GM23338 (cell line): ENCODE results near the gene FAM171A1. TPM values are rescaled to one million over a fixed set of nuclear protein-coding genes. Genes with fewer than 3 reads are reported as not detected.

Experiments
- ATAC-seq: fragments of 200-7000 bp; cut with Tn5 transposase; 3 replicates; pipeline ENCODE4 v1.9.1; 2020
- DNase-seq: peaks from one replicate; pipeline ENCODE4 v3.0.0-alpha.2; 2015; ENCODE audit warnings: low spot score
- H2AFZ ChIP-seq: fragments of 200-600 bp; sonication (generic); 2 replicates; pipeline ENCODE4 v1.8.0; 2016; ENCODE audit warnings: antibody characterized with exemption, mild to moderate bottlenecking, moderate library complexity
- H3F3A ChIP-seq: fragments of 200-600 bp; sonication (generic); replicated peaks from 2 replicates; pipeline ENCODE4 v1.8.0; 2017; ENCODE audit warnings: antibody characterized with exemption, mixed run types, low read depth
- H3K27ac ChIP-seq: fragments of 200-600 bp; sonication (generic); 2 replicates; pipeline ENCODE4 v1.6.1; 2016; ENCODE audit warnings: low read depth
- H3K27me3 ChIP-seq: fragments of 200-600 bp; sonication (generic); 2 replicates; pipeline ENCODE4 v1.8.0; 2016; ENCODE audit warnings: mild to moderate bottlenecking, mixed run types, moderate library complexity; ENCODE audit not compliant: insufficient read depth
- H3K36me3 ChIP-seq: fragments of 200-600 bp; sonication (generic); 2 replicates; pipeline ENCODE4 v1.8.0; 2016; ENCODE audit warnings: mild to moderate bottlenecking; ENCODE audit not compliant: insufficient read depth
- H3K4me1 ChIP-seq: fragments of 200-600 bp; sonication (generic); 2 replicates; pipeline ENCODE4 v1.8.0; 2016; ENCODE audit warnings: mild to moderate bottlenecking, moderate library complexity; ENCODE audit not compliant: insufficient read depth
- H3K4me2 ChIP-seq: fragments of 200-600 bp; sonication (generic); 2 replicates; pipeline ENCODE4 v1.7.1; 2017; ENCODE audit warnings: mixed run types
- H3K4me3 ChIP-seq: fragments of 200-600 bp; sonication (generic); 2 replicates; pipeline ENCODE4 v1.6.1; 2016; ENCODE audit warnings: mixed run types
- H3K79me2 ChIP-seq: fragments of 200-600 bp; sonication (generic); replicated peaks from 2 replicates; pipeline ENCODE4 v1.8.0; 2017; ENCODE audit warnings: mild to moderate bottlenecking; ENCODE audit not compliant: insufficient read depth
- H3K9me2 ChIP-seq: fragments of 200-600 bp; sonication (generic); 2 replicates; pipeline ENCODE4 v1.8.0; 2017; ENCODE audit not compliant: insufficient read depth
- H4K20me1 ChIP-seq: fragments of 200-600 bp; sonication (generic); replicated peaks from 2 replicates; pipeline ENCODE4 v1.8.0; 2017; ENCODE audit warnings: mild to moderate bottlenecking; ENCODE audit not compliant: insufficient read depth
- H3K27ac Mint-ChIP-seq: 2 replicates; pipeline ENCODE4 v1.8.0; 2020; ENCODE audit warnings: inconsistent platforms, mild to moderate bottlenecking, moderate library complexity, mixed read lengths
- H3K27me3 Mint-ChIP-seq: 3 replicates; pipeline ENCODE4 v1.8.0; 2022; ENCODE audit warnings: low read depth, mild to moderate bottlenecking, moderate library complexity, mixed read lengths, inconsistent platforms; ENCODE audit not compliant: insufficient read depth, poor library complexity
- H3K36me3 Mint-ChIP-seq: 3 replicates; pipeline ENCODE4 v1.8.0; 2021; ENCODE audit warnings: low read depth, mild to moderate bottlenecking, inconsistent platforms, moderate library complexity, mixed read lengths
- H3K4me1 Mint-ChIP-seq: 3 replicates; pipeline ENCODE4 v1.8.0; 2020; ENCODE audit warnings: mild to moderate bottlenecking, inconsistent platforms, mixed read lengths
- H3K4me3 Mint-ChIP-seq: 3 replicates; pipeline ENCODE4 v1.8.0; 2021; ENCODE audit warnings: moderate library complexity, mild to moderate bottlenecking, inconsistent platforms, mixed read lengths
- H3K9me3 Mint-ChIP-seq: 3 replicates; pipeline ENCODE4 v1.8.0; 2020; ENCODE audit warnings: moderate library complexity, mild to moderate bottlenecking, inconsistent platforms, mixed read lengths
- CREB1 ChIP-seq: fragments of 250-450 bp; sonication (Bioruptor Pico); IDR thresholded peaks from 2 replicates; pipeline ENCODE4 v1.5.0; 2020; ENCODE audit warnings: low read depth, mild to moderate bottlenecking, moderate library complexity
- CTCF ChIP-seq, 2 experiments: fragments of 200-600 bp in 1 of 2; sonication (generic) in 1 of 2; conservative IDR thresholded peaks; 2 replicates each; pipeline versions ENCODE4 v1.5.1 to v1.6.1; 2016 to 2017; ENCODE audit warnings: antibody characterized with exemption in 2 of 2, low read depth in 2 of 2, mild to moderate bottlenecking in 2 of 2, moderate library complexity in 1 of 2
- ETS1 ChIP-seq: IDR thresholded peaks from 2 replicates; pipeline ENCODE4 v1.6.1; 2016; ENCODE audit warnings: antibody characterized with exemption
- EZH2 ChIP-seq: fragments of 200-600 bp; sonication (generic); IDR thresholded peaks from one replicate; pipeline ENCODE4 v1.8.0; 2017; ENCODE audit warnings: antibody characterized with exemption, mild to moderate bottlenecking, low read depth; ENCODE audit not compliant: unreplicated experiment
- EZH2phosphoT487 ChIP-seq: fragments of 200-600 bp; sonication (generic); IDR thresholded peaks from one replicate; pipeline ENCODE4 v1.8.1; 2018; ENCODE audit warnings: antibody characterized with exemption; ENCODE audit not compliant: unreplicated experiment
- JUNB ChIP-seq: IDR thresholded peaks from one replicate; pipeline ENCODE4 v1.6.1; 2016; ENCODE audit warnings: antibody characterized with exemption; ENCODE audit not compliant: unreplicated experiment
- NANOG ChIP-seq: IDR thresholded peaks from 2 replicates; pipeline ENCODE4 v1.6.1; 2016; ENCODE audit warnings: antibody characterized with exemption, borderline replicate concordance
- POLR2AphosphoS5 ChIP-seq: IDR thresholded peaks from 2 replicates; pipeline ENCODE4 v1.6.1; 2016; ENCODE audit warnings: antibody characterized with exemption, low read depth
- REST ChIP-seq: IDR thresholded peaks from one replicate; pipeline ENCODE4 v1.6.1; 2018; ENCODE audit warnings: antibody characterized with exemption; ENCODE audit not compliant: unreplicated experiment
- STAT1 ChIP-seq: IDR thresholded peaks from one replicate; pipeline ENCODE4 v1.6.1; 2016; ENCODE audit warnings: antibody characterized with exemption; ENCODE audit not compliant: unreplicated experiment
- ZNF114 ChIP-seq: fragments of 250-450 bp; sonication (Bioruptor Pico); IDR thresholded peaks from 2 replicates; pipeline ENCODE4 v1.5.0; 2020; ENCODE audit warnings: mild to moderate bottlenecking, moderate library complexity
- ZNF331 ChIP-seq: fragments of 250-450 bp; sonication (Bioruptor Pico); IDR thresholded peaks from 2 replicates; pipeline ENCODE4 v1.5.0; 2020; ENCODE audit warnings: low read depth, mild to moderate bottlenecking, moderate library complexity
- polyA plus RNA-seq: library from polyadenylated mRNA; unstranded; fragments of >200 nt; fragmentation: Nextera tagmentation; extraction: Ambion mirVana; gene quantifications from 2 replicates; pipeline ENCODE4 v1.2.1, GENCODE V29; 2016
- total RNA-seq: library from RNA; depleted of rRNA; stranded (reverse); fragments of >200 nt; shearing (Covaris generic); gene quantifications from 2 replicates; pipeline ENCODE4 v1.2.3, GENCODE V29; 2014

The FAM171A1 gene
- total and polyA plus RNA-seq, 2 experiments from 2014 or later: 11.3 to 32.2 TPM

- Histone ChIP-seq H2AFZ (no peak overlapping the region; the same call in 1 of the 2 replicates), H4K20me1 (no peaks in the 10 kb centered on the region), H3K79me2 (no peaks in the 10 kb centered on the region), H3K4me2 (no peak overlapping the region), H3K4me1 (no peaks in the 10 kb centered on the region), H3K27me3 (no peaks in the 10 kb centered on the region), H3K27ac (no peak overlapping the region), H3F3A (no peaks in the 10 kb centered on the region), H3K9me2 (0 out of 2 replicates have a peak, but pooled peaks cover 4% of the 10 kb centered on the region), H3K36me3 (no peaks in the 10 kb centered on the region), H3K4me3 (no peak overlapping the region)
- ATAC-seq (no peak), DNase-seq (no peak)
- no peaks in the 10 kb centered on the region for H3K27me3 Mint-ChIP-seq
- no peaks in the 10 kb centered on the region; the same call in 2 of the 3 replicates for H3K9me3 Mint-ChIP-seq
- no peak overlapping the region for H3K27ac Mint-ChIP-seq
- no peak overlapping the region for H3K4me3 Mint-ChIP-seq
- H3K36me3 Mint-ChIP-seq: no peaks in the 10 kb centered on the region
- peaks cover 6% of the 10 kb centered on the region for H3K4me1 Mint-ChIP-seq
- TF ChIP-seq JUNB (no peak), STAT1 (no peak), CREB1 (CRISPR knock-in tag) (no peak), CTCF (conservative IDR thresholded peaks at IDR 0.05; ENCODE audit: low read depth in 2 of 2) (no peak), EZH2phosphoT487 (no peak), POLR2AphosphoS5 (no peak), ETS1 (no peak), ZNF331 (CRISPR knock-in tag) (no peak), NANOG (no peak)
Observed at GRCh38 chr10:15180736-15181135, 190.4 kb downstream of the FAM171A1 start.

GRCh38 chr10:15176269-15176668 is 194.8 kb downstream of the FAM171A1 start:
- no peak overlapping the region for H3K27ac ChIP-seq
- no peak overlapping the region for H3K27ac Mint-ChIP-seq
- TF ChIP-seq POLR2AphosphoS5: no peak
- TF ChIP-seq EZH2phosphoT487: no peak
- no peak for TF ChIP-seq CREB1 (CRISPR knock-in tag)
- no peak for TF ChIP-seq ZNF331 (CRISPR knock-in tag)
- TF ChIP-seq JUNB: no peak
- no peak for TF ChIP-seq REST
- TF ChIP-seq ZNF114 (CRISPR knock-in tag): no peak
- TF ChIP-seq NANOG: no peak
- no peak for TF ChIP-seq ETS1
- no peak for TF ChIP-seq EZH2

More at GRCh38 chr10:15176269-15176668, 194.8 kb downstream of the FAM171A1 start:
- Histone ChIP-seq H3K4me2 (no peak overlapping the region), H3K4me3 (no peak overlapping the region), H3K9me2 (0 out of 2 replicates have a peak, but pooled peaks cover under 1% of the 10 kb centered on the region), H3F3A (no peaks in the 10 kb centered on the region), H3K79me2 (no peaks in the 10 kb centered on the region), H3K36me3 (no peaks in the 10 kb centered on the region), H4K20me1 (no peaks in the 10 kb centered on the region), H2AFZ (no peak overlapping the region), H3K4me1 (no peaks in the 10 kb centered on the region), H3K27me3 (no peaks in the 10 kb centered on the region)
- ATAC-seq (no peak), DNase-seq (no peak)
- no peak overlapping the region for H3K4me3 Mint-ChIP-seq
- no peaks in the 10 kb centered on the region for H3K27me3 Mint-ChIP-seq
- no peaks in the 10 kb centered on the region for H3K4me1 Mint-ChIP-seq
- H3K36me3 Mint-ChIP-seq: no peaks in the 10 kb centered on the region
- H3K9me3 Mint-ChIP-seq: no peaks in the 10 kb centered on the region
